Ishikawa (cell line): Measurements from ENCODE around the gene CROCC.

Source experiments
- CREB1 ChIP-seq: IDR thresholded peaks from 2 replicates; pipeline ENCODE4 v1.6.1; 2012; ENCODE audit warnings: low read depth
- EGR1 ChIP-seq: IDR thresholded peaks from 2 replicates; pipeline ENCODE4 v1.6.1; 2012
- REST ChIP-seq: IDR thresholded peaks from 2 replicates; pipeline ENCODE4 v1.6.1; 2012; ENCODE audit warnings: low read depth, mild to moderate bottlenecking
- TAF1 ChIP-seq: IDR thresholded peaks from 2 replicates; pipeline ENCODE4 v1.6.1; 2012; ENCODE audit warnings: low read depth, mild to moderate bottlenecking
- YY1 ChIP-seq: IDR thresholded peaks from 2 replicates; pipeline ENCODE4 v1.6.1; 2012; ENCODE audit warnings: low read depth
- TF ChIP-seq, protein P1 (sequence below): IDR thresholded peaks from 2 replicates; pipeline ENCODE4 v1.6.1; 2012
- TF ChIP-seq, protein P2 (sequence below): IDR thresholded peaks from 2 replicates; pipeline ENCODE4 v1.6.1; 2012

- TF ChIP-seq YY1 (no peak), TAF1 (no peak), EGR1 (no peak), REST (no peak), CREB1 (no peak)
- TF ChIP-seq, protein P1, sequence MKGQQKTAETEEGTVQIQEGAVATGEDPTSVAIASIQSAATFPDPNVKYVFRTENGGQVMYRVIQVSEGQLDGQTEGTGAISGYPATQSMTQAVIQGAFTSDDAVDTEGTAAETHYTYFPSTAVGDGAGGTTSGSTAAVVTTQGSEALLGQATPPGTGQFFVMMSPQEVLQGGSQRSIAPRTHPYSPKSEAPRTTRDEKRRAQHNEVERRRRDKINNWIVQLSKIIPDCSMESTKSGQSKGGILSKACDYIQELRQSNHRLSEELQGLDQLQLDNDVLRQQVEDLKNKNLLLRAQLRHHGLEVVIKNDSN = no peak
- TF ChIP-seq, protein P2, sequence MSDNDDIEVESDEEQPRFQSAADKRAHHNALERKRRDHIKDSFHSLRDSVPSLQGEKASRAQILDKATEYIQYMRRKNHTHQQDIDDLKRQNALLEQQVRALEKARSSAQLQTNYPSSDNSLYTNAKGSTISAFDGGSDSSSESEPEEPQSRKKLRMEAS = no peak; the same call in 1 of the 2 replicates
Measured at GRCh38 chr1:17013491-17014320, 92.0 kb downstream of the CROCC start.
